ENCODE data around the gene C5orf47. TPM values are rescaled to one million over a fixed set of nuclear protein-coding genes. Genes with fewer than 3 reads are reported as not detected.
"Not testable (repeated sequence)": the region's sequence is repeated elsewhere in the genome, so short reads cannot be mapped to it uniquely, and the experiment has no call there.

Gene C5orf47
- total RNA-seq, 2 experiments from 2014 or later = not detected

DNA sequence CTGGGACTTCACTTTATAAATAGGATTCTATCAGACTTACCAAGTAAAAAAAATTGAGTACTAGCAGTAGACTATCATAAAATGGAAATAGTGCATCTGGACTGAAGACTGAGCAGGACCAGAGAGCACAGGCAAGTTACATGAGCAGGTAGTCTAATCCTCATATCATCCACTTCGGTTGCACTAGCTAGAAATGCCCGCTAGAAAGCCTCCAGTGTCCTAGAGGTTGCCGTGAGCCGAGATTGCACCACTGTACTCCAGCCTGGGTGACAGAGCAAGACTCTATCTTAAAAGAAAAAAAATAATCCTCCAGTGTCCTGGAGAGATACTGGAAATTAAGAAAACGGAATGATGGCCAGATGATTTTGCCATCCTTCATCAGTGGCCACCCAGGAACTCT lies 20.0 kb downstream of the C5orf47 start:
- Mint-ChIP-seq H3K4me1 (peaks cover under 1% of the 10 kb centered on the region), H3K27ac (no peak overlapping the region), H3K36me3 (ENCODE audit: low read depth) (no peaks in the 10 kb centered on the region), H3K27me3 (peaks cover 7% of the 10 kb centered on the region), H3K9me3 (ENCODE audit: low read depth) (no peaks in the 10 kb centered on the region), H3K4me3 (no peak overlapping the region)
- intact Hi-C loops (cut with DNase I, micrococcal nuclease) = no loop called here
- no peak for DNase-seq
- ChIA-PET POLR2A (no interaction called here), CTCF (interaction anchor here (1.8 kb wide), 1 partner anchor 303 kb away, joined by 6 read pairs; no protein-coding TSS in a partner anchor)
- no peak for ATAC-seq

GRCh38 chr5:174010365-174010764 lies 21.4 kb downstream of the C5orf47 start:
- Mint-ChIP-seq H3K27ac (no peak overlapping the region), H3K9me3 (ENCODE audit: low read depth) (no peaks in the 10 kb centered on the region), H3K27me3 (peaks cover 7% of the 10 kb centered on the region), H3K4me3 (no peak overlapping the region), H3K36me3 (ENCODE audit: low read depth) (no peaks in the 10 kb centered on the region), H3K4me1 (no peaks in the 10 kb centered on the region)
- ATAC-seq = no peak
- DNase-seq = no peak
- intact Hi-C loops (cut with DNase I, micrococcal nuclease) = no loop called here
- ChIA-PET POLR2A (no interaction called here), CTCF (interaction anchor here (0.6 to 1.8 kb wide), 3 partner anchors 226 to 399 kb away, joined by 3 to 6 read pairs (median 3); no protein-coding TSS in a partner anchor)

- Mint-ChIP-seq H3K27me3 (peaks cover 4% of the 10 kb centered on the region), H3K4me3 (no peak overlapping the region), H3K27ac (no peak overlapping the region), H3K9me3 (ENCODE audit: low read depth) (no peaks in the 10 kb centered on the region), H3K36me3 (ENCODE audit: low read depth) (no peaks in the 10 kb centered on the region), H3K4me1 (no peaks in the 10 kb centered on the region)
- ATAC-seq (no peak), DNase-seq (no peak)
- intact Hi-C loops (cut with DNase I, micrococcal nuclease) = no loop called here
- CTCF ChIA-PET = no interaction called here
- POLR2A ChIA-PET = no interaction called here
Measured at GRCh38 chr5:174011441-174011840, 22.5 kb downstream of the C5orf47 start.

DNA sequence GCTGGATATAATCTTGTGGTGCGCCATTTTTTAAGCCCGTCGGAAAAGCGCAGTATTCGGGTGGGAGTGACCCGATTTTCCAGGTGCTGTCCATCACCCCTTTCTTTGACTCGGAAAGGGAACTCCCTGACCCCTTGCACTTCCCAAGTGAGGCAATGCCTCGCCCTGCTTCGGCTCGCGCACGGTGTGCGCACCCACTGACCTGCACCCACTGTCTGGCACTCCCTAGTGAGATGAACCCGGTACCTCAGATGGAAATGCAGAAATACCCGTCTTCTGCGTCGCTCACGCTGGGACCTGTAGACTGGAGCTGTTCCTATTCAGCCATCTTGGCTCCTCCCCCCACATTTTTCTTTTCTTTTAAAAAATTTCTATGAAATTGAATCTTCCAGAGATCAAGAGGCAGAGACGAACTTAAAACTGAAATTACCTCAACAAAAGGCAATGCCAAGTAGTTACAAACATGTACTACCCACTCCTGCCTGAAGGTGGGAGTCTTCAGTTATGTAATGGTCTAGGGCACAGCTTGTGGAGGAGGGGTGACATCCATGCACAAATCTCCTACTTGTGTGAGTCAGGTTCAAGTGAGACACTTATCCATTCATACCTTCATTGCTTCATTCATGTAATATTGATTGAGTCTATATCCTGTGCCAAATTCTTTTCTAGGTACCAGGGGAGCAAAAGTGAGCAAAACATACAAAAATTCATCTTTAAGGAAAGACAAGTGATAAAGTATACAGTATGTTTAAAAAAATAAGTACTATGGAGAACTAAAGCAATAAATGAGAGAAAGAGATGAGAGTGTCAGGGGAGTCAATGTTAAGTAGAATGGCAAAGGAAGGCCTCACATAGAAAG lies 31.3 kb downstream of the C5orf47 start:
- H3K9me3 Mint-ChIP-seq (ENCODE audit: low read depth); H3K4me3 Mint-ChIP-seq; CTCF ChIA-PET; H3K4me1 Mint-ChIP-seq; H3K36me3 Mint-ChIP-seq (ENCODE audit: low read depth); POLR2A ChIA-PET; ATAC-seq; H3K27ac Mint-ChIP-seq: not testable (repeated sequence)
- peaks cover 25% of the 10 kb centered on the region for H3K27me3 Mint-ChIP-seq
- intact Hi-C loops (cut with DNase I, micrococcal nuclease) = loop anchor here (1.0 kb wide), 1 partner anchor 292 kb away; no protein-coding TSS in a partner anchor
- peak; percentile 38 for DNase-seq

DNA sequence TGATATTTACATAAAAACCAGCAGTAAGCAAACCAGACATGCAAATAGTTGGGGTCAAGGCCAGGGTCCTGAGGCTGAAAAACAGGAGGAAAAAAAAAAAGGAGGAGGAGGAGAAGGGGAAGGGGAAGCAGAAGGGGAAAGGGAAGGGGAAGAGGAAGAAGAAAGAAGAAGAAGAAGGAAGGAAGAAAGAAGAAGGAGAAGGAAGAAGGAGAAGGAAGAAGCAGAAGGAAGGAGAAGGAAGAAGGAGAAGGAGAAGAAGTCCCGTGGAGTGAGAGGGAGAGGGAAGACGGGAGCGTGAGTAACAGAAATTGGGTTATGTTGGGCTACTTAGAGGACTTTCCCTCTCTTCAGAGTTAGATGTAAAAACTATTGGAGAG lies 31.9 kb downstream of the C5orf47 start:
- DNase-seq (no peak), ATAC-seq (no peak)
- intact Hi-C loops (cut with DNase I, micrococcal nuclease) = loop anchor here (1.0 kb wide), 1 partner anchor 291 kb away; no protein-coding TSS in a partner anchor
- peaks cover 27% of the 10 kb centered on the region for H3K27me3 Mint-ChIP-seq
- H3K36me3 Mint-ChIP-seq (ENCODE audit: low read depth) = no peaks in the 10 kb centered on the region
- CTCF ChIA-PET = interaction anchor here (0.6 kb wide), 1 partner anchor 124 kb away, joined by 4 read pairs; no protein-coding TSS in a partner anchor
- no peak overlapping the region for H3K27ac Mint-ChIP-seq
- no peaks in the 10 kb centered on the region for H3K9me3 Mint-ChIP-seq (ENCODE audit: low read depth)
- H3K4me3 Mint-ChIP-seq = no peak overlapping the region
- POLR2A ChIA-PET = no interaction called here
- no peaks in the 10 kb centered on the region for H3K4me1 Mint-ChIP-seq

DNA sequence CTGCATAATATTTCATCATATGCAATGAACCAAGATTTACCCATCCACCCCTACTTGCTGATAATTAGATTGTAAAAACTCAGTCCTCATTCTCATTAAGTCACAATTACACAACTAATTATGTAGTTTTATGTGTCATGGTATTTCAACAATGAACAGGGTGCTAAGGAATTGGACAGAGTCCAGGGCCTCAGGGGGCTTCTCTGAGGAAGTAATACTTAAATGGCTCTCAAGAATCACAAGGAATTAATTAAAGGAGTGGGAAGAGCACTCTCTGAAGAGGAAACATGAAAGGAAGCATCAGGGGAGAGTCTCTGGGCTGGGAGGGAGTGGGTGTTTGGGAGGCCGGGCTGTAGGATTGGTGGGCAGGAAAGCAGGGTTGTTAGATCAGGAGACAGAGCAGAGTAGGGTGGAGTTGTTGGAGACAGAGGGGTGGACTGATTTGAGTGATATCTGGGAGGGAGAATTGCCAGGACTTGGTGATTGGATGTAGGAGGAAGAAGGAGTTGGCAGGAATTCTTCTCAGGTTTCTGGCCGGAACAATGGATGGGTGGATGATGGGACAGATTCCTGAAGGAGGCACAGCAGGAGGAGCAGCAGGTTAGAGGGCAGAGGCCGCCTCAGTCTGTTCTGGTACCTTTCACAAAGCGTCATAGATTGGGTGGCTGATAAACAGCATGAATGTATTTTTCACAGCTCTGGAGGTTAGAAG lies 33.6 kb downstream of the C5orf47 start:
- no peak for DNase-seq
- peaks cover 27% of the 10 kb centered on the region for H3K27me3 Mint-ChIP-seq
- no peak overlapping the region for H3K4me3 Mint-ChIP-seq
- ChIA-PET CTCF (no interaction called here), POLR2A (no interaction called here)
- intact Hi-C loops (cut with DNase I, micrococcal nuclease) = no loop called here
- no peaks in the 10 kb centered on the region for H3K4me1 Mint-ChIP-seq
- no peak for ATAC-seq
- no peaks in the 10 kb centered on the region for H3K9me3 Mint-ChIP-seq (ENCODE audit: low read depth)
- no peaks in the 10 kb centered on the region for H3K36me3 Mint-ChIP-seq (ENCODE audit: low read depth)
- no peak overlapping the region for H3K27ac Mint-ChIP-seq

DNA sequence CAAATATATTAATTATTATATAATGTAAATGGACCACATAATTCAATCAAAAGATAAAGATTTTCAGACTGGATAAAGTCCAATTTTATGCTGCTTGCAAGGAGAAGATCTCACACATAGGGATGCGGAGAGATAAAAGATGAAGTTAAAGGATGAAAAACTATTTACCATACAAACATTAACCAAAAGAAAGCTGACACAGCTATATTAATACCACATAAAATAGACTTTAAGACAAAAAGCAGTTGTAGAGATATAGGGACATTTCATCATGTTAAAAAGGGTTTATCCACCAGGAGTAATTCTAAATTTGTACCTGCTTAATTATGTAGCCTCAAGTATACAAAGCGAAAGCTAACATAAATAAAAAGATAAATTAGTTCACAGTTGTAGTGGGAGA lies 41.3 kb downstream of the C5orf47 start:
- ChIA-PET POLR2A (no interaction called here), CTCF (no interaction called here)
- no peaks in the 10 kb centered on the region for H3K36me3 Mint-ChIP-seq (ENCODE audit: low read depth)
- H3K4me3 Mint-ChIP-seq = no peak overlapping the region
- no peaks in the 10 kb centered on the region for H3K4me1 Mint-ChIP-seq
- ATAC-seq (no peak), DNase-seq (no peak)
- peaks cover 5% of the 10 kb centered on the region for H3K27me3 Mint-ChIP-seq
- H3K27ac Mint-ChIP-seq = no peak overlapping the region
- peaks cover 19% of the 10 kb centered on the region for H3K9me3 Mint-ChIP-seq (ENCODE audit: low read depth)
- intact Hi-C loops (cut with DNase I, micrococcal nuclease) = no loop called here

GRCh38 chr5:174044466-174045254 lies 55.7 kb downstream of the C5orf47 start:
- no peak for ATAC-seq
- Mint-ChIP-seq H3K4me1 (no peaks in the 10 kb centered on the region), H3K27ac (no peak overlapping the region), H3K27me3 (peaks cover 39% of the 10 kb centered on the region), H3K36me3 (ENCODE audit: low read depth) (no peaks in the 10 kb centered on the region), H3K4me3 (no peak overlapping the region), H3K9me3 (ENCODE audit: low read depth) (no peaks in the 10 kb centered on the region)
- CTCF ChIA-PET = no interaction called here
- intact Hi-C loops (cut with DNase I, micrococcal nuclease) = loop anchor here (1.0 to 10.0 kb wide), 2 partner anchors 268 to 270 kb away; no protein-coding TSS in a partner anchor
- POLR2A ChIA-PET = no interaction called here
- no peak for DNase-seq

GRCh38 chr5:174045470-174046025 lies 56.6 kb downstream of the C5orf47 start, which contains the start of gene NSG2:
Gene NSG2, plus strand, starts transcription at chr5:174045706. Its CDS starts 1,050 bp downstream, at chr5:174046756.
- DNase-seq (peak; percentile 72), ATAC-seq (peak; percentile 84)
- Mint-ChIP-seq H3K27ac (no peak within 1 kb of the TSS), H3K4me1 (no peaks in the 10 kb centered on the region), H3K27me3 (peaks cover 34% of the 10 kb centered on the region), H3K9me3 (ENCODE audit: low read depth) (no peaks in the 10 kb centered on the region), H3K4me3 (no peak within 1 kb of the TSS), H3K36me3 (ENCODE audit: low read depth) (no peaks in the 10 kb centered on the region)
- ChIA-PET POLR2A (no interaction called here), CTCF (interaction anchor here (0.7 to 1.8 kb wide), 2 partner anchors 249 to 266 kb away, joined by 3 to 9 read pairs; no protein-coding TSS in a partner anchor)
- intact Hi-C loops (cut with DNase I, micrococcal nuclease) = loop anchor here (1.0 to 10.0 kb wide), 2 partner anchors 267 to 269 kb away; no protein-coding TSS in a partner anchor

DNA sequence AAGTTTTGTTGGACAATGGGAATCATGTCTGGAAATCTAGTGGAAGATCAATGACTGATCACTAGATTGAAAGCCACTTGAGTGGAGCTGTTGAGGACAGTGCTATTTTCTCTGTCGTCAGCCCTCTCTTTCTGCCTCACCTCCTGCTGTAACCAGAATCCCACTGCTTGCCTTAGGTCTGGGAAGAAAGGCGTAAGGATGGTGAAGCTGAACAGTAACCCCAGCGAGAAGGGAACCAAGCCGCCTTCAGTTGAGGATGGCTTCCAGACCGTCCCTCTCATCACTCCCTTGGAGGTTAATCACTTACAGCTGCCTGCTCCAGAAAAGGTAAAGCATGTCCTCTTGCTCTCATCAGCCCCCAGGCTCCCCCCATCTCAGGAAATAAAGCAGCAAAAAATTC lies 57.6 kb downstream of the C5orf47 start:
- Mint-ChIP-seq H3K4me3 (no peak overlapping the region), H3K27ac (no peak overlapping the region), H3K27me3 (peaks cover 34% of the 10 kb centered on the region), H3K9me3 (ENCODE audit: low read depth) (no peaks in the 10 kb centered on the region), H3K4me1 (no peaks in the 10 kb centered on the region), H3K36me3 (ENCODE audit: low read depth) (no peaks in the 10 kb centered on the region)
- DNase-seq (no peak), ATAC-seq (no peak)
- intact Hi-C loops (cut with DNase I, micrococcal nuclease) = loop anchor here in 1 of 2 experiments (10.0 kb wide), 1 partner anchor 268 kb away; no protein-coding TSS in a partner anchor
- POLR2A ChIA-PET = no interaction called here
- CTCF ChIA-PET = interaction anchor here (1.8 kb wide), 1 partner anchor 265 kb away, joined by 9 read pairs; no protein-coding TSS in a partner anchor

Measured in activated CD4-positive, alpha-beta T cell treated with anti-CD3 and anti-CD28 coated beads for 36 hours (primary cell).